Measurements from ENCODE around the gene CTSE. TPM values are rescaled to one million over a fixed set of nuclear protein-coding genes. Genes with fewer than 3 reads are reported as not detected.

Gene CTSE
- total RNA-seq, 1 donor = not detected

GRCh38 chr1:206030714-206031113 lies 7.0 kb upstream of the CTSE start:
- TF ChIP-seq CTCF (IDR thresholded peaks at IDR 0.05; ENCODE audit: insufficient read depth, low read depth, low read length) = peak; percentile 88
- no peak overlapping the region for H3K4me3 ChIP-seq (ENCODE audit: low read depth, low read length)
- DNase-seq (ENCODE audit: low read depth) = peak; percentile 53

GRCh38 chr1:206030191-206030590 lies 6.5 kb upstream of the CTSE start:
- no peak overlapping the region for H3K4me3 ChIP-seq (ENCODE audit: low read depth, low read length)
- no peak for TF ChIP-seq CTCF (IDR thresholded peaks at IDR 0.05; ENCODE audit: insufficient read depth, low read depth, low read length)
- no peak for DNase-seq (ENCODE audit: low read depth)

- DNase-seq (ENCODE audit: low read depth) = peak; percentile 13
- no peak overlapping the region for H3K4me3 ChIP-seq (ENCODE audit: low read depth, low read length)
- TF ChIP-seq CTCF (IDR thresholded peaks at IDR 0.05; ENCODE audit: insufficient read depth, low read depth, low read length) = no peak
Observed at GRCh38 chr1:206029484-206029883, 5.8 kb upstream of the CTSE start.

GRCh38 chr1:206025283-206025820 lies 1.7 kb upstream of the CTSE start:
- DNase-seq (ENCODE audit: low read depth) = no peak
- no peak for TF ChIP-seq CTCF (IDR thresholded peaks at IDR 0.05; ENCODE audit: insufficient read depth, low read depth, low read length)
- no peak overlapping the region for H3K4me3 ChIP-seq (ENCODE audit: low read depth, low read length)

- TF ChIP-seq CTCF (IDR thresholded peaks at IDR 0.05; ENCODE audit: insufficient read depth, low read depth, low read length) = no peak
- DNase-seq (ENCODE audit: low read depth) = no peak
- H3K4me3 ChIP-seq (ENCODE audit: low read depth, low read length) = no peak overlapping the region
Observed at GRCh38 chr1:206022766-206023165, 929 bp downstream of the CTSE start.

- no peak for DNase-seq (ENCODE audit: low read depth)
- no peak overlapping the region for H3K4me3 ChIP-seq (ENCODE audit: low read depth, low read length)
- no peak for TF ChIP-seq CTCF (IDR thresholded peaks at IDR 0.05; ENCODE audit: insufficient read depth, low read depth, low read length)
Observed at GRCh38 chr1:206021626-206022365, 1.9 kb downstream of the CTSE start.

All from fibroblast of villous mesenchyme (primary cell).